ENCODE results near the gene S1PR4.

The S1PR4 gene

GRCh38 chr19:3178377-3178972 lies at the start of gene S1PR4:
S1PR4 (plus strand) TSS chr19:3178769; CDS start chr19:3178793, 24 bp downstream.
- DNase-seq (ENCODE audit: low read depth in 2 of 2) = peak; percentile 47 to 52

DNA sequence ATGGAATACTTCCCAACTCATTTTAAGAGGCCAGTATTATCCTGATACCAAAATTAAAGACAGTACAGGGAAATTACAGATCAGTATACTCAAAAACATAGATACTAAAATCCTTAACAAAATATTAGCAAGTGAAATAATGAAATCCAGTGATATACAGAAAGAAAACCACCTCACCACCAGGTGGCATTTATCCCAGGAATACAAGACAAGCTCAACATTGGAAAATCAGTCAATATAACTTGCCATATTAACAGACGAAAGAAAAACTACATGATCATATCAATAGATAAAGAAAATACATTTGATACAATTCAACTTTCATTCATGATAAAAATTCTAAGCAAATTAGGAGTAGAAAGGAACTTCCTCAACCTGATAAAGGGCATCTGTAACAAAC lies 49.5 kb upstream of the S1PR4 start:
- no peak for DNase-seq (ENCODE audit: low read depth in 2 of 2)

DNA sequence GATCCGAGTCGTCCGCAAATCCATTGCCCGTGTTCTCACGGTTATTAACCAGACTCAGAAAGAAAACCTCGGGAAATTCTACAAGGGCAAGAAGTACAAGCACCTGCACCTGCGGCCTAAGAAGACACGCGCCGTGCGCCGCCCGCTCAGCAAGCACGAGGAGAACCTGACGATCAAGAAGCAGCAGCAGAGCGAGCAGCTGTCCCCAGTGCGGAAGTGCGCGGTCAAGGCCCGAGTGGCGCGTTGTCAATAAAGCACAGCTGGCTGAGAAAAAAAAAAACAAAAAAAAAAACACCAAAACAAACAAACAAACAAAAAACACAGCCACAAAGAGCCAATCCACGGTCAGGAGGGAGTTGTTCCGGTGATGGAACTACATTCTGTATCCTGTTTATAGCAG lies 47.4 kb upstream of the S1PR4 start:
- DNase-seq (ENCODE audit: low read depth in 2 of 2) = no peak

DNA sequence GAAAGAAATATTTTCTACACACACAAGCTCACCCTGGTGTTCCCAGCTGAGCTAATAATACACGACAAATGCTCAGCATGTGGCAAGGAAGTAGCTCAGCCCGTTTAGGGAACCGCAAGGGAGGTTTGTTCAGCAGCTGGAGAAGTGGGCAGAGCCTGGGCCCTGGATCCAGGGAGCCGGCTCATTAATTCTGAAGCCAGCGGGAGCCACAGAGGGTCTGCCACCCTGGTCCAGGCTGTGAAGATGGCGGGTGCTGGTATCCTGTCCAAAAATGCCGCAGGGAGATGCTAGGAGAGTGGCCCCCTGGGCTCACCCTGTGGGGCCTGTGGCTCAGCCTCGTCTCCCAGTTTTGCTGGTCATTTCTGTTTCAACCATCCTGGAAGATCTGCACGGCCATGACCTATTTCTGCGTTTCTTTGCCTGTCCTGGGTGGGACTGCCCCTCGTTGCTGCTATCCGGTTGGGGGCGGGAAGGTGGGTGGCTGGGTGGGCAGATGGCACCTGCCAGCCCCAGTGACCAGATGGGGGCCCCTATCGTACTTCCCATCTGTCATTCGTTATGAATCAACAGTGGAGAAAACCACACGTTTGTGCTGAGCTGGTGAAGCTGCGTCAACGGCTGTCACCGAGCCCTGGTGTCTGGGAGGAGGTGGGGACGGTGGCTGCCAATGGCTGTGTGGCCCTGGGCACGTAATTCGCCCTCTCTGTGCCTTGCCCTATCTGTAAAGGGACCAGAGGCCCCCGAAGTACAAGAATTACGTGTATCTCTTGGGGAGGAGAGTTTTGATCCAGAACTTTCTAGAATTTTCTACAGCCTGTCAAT lies 45.4 kb upstream of the S1PR4 start:
- DNase-seq (ENCODE audit: low read depth in 2 of 2) = peak; percentile 68 to 83

DNA sequence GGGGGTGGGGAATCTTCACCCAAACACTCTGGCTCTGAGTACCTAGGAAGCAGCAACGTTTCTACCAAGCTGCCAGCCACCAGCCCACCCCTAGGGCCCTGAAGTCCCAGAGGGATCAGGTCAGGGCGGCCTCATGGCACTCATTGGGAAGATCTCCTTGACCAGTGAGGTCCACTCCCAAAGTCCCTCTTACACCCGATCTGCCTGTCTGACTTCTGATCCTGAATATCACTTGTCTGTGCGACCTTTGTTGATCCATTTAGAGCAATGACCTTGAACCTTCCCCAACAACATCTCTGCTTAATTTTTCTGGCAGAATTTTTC lies 44.8 kb upstream of the S1PR4 start:
- no peak for DNase-seq (ENCODE audit: low read depth in 2 of 2)

- peak in 1 of 2 donors; percentile 37 for DNase-seq (ENCODE audit: low read depth in 2 of 2)
Observed at GRCh38 chr19:3135961-3136683, 42.4 kb upstream of the S1PR4 start, which contains the start of gene GNA15. GNA15 (plus strand) TSS chr19:3136033; CDS start chr19:3136451, 418 bp downstream.

DNA sequence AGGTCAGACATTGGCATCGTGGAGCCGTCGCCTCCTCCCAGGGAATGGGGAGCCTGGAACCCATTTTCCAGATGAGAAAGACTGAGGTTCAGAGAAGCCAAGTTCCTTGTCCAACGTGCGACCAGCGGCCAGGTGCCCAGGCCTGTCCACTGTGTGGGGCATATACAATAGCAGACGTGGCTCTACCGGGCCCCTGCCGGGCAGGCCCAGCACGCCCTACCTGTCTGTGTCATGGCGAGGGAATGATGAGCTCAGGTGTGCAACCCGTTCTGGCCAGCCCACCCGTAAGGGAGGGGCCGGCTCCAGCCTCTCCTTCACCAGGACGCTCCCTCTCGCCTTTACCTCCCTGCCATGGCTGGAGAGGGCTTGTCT lies 41.9 kb upstream of the S1PR4 start:
- no peak for DNase-seq (ENCODE audit: low read depth in 2 of 2)

- DNase-seq (ENCODE audit: low read depth in 2 of 2) = no peak
Observed at GRCh38 chr19:3137119-3137518, 41.5 kb upstream of the S1PR4 start.

DNA sequence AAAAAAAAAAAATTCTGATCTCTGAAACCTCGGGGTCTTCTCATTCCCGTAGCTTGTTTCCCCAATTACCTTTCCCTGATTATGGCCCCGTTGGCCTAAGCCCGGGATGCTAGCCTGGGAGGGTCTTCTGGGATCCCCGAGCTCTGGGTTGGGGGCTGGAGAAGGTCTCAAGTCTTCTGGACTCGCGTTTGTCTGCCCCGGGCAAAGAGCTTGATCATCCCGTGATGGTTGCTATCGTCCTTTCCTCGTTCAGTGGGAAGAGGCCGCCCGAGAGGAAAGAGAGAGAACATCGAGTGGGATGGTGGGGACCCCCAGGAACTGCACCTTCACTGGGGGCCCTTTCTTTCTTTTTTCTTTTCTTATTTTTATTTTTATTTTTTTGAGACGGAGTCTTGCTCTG lies 40.3 kb upstream of the S1PR4 start:
- DNase-seq (ENCODE audit: low read depth in 2 of 2) = no peak

DNA sequence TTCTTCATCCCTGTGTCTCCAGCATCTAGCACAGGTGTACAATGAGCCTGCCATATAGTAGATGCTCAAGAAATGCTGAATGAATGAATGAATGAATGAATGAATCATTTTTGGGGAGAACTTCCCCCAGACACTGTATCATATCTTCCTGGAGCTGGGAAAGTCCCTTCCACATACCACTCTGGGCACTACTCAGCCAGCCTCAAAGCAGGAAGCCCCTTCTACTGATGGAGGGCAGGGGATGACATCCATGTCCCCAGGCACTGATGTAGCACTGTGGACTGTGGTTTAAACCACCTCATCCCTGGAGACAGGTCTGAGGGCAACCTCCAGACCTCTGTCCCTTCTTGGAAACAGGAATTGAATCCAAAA lies 37.9 kb upstream of the S1PR4 start:
- DNase-seq (ENCODE audit: low read depth in 2 of 2) = no peak

- DNase-seq (ENCODE audit: low read depth in 2 of 2) = peak in 1 of 2 donors; percentile 47
Observed at GRCh38 chr19:3142292-3142670, 36.3 kb upstream of the S1PR4 start.

GRCh38 chr19:3142781-3143337 lies 35.7 kb upstream of the S1PR4 start:
- no peak for DNase-seq (ENCODE audit: low read depth in 2 of 2)

- no peak for DNase-seq (ENCODE audit: low read depth in 2 of 2)
Observed at GRCh38 chr19:3145909-3146676, 32.5 kb upstream of the S1PR4 start.

DNA sequence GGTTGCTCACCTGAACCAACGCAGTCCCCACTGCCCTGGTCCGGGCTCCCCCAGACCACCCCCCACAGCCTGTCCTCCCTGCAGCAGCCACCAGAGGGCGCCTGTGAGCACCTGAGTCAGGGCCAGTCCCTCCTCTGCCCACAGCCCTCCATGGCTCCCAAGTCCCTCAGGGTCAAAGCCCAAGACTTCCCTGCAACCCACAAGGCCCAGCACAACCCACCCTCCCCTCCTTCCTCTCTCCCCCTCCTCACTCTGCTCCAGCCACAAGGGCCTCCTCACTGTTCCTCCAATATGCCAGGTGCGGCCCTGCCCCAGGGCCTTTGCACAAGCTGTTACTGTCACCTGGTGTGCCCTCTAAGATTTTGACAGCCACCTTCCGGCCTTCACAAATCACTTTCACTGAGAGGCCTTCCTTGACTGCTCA lies 31.9 kb upstream of the S1PR4 start:
- DNase-seq (ENCODE audit: low read depth in 2 of 2) = peak; percentile 43 to 61

- DNase-seq (ENCODE audit: low read depth in 2 of 2) = no peak
Observed at GRCh38 chr19:3148503-3148902, 30.1 kb upstream of the S1PR4 start.

GRCh38 chr19:3149089-3149488 lies 29.5 kb upstream of the S1PR4 start:
- DNase-seq (ENCODE audit: low read depth in 2 of 2) = no peak

- DNase-seq (ENCODE audit: low read depth in 2 of 2) = no peak
Observed at GRCh38 chr19:3149526-3150505, 28.8 kb upstream of the S1PR4 start.

- no peak for DNase-seq (ENCODE audit: low read depth in 2 of 2)
Observed at GRCh38 chr19:3150739-3151329, 27.7 kb upstream of the S1PR4 start.

DNA sequence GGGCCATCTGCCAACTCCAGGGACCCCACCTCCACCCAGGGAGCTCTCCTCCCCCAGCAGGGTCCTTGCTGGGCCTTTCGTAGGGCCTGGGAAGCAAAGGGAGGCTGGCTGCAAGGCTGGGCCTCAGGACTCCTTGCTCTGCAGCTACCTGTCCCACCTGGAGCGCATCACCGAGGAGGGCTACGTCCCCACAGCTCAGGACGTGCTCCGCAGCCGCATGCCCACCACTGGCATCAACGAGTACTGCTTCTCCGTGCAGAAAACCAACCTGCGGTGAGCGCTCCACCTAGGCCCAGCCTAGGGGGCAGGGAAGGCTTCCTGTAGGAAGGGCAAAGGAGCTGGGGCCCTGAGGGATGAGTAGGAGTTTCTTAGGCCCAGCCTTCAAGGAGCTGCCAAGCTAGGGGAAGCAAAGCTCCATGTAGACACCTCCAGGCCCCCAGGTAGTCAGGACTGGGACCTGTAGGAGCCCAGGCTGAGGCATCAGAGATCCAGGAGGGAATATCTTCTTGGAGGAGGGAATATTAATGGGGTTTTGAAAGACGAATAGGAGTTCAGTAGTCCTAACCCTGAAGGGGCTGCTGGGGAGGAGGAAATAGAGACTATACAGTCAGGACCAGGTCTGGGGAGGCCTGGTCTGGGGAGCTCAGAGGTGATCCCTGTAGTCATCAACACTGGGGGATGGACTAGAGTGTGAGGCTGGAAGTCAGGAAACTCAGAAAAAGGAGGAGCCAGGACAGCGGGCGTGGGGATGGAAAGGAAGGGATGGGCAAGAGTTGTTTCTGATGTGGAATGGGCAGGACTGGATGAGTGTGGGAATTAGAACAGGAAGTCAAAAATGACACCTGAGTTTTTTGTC lies 26.8 kb upstream of the S1PR4 start:
- no peak for DNase-seq (ENCODE audit: low read depth in 2 of 2)

All from stimulated activated CD8-positive, alpha-beta memory T cell treated with anti-CD3 and anti-CD28 coated beads, Interleukin-2, amount 100 ng/mL, for 48 hours (primary cell).